ENCODE measurements around the gene TAC3.
"Not testable (repeated sequence)": the region's sequence is repeated elsewhere in the genome, so short reads cannot be mapped to it uniquely, and the experiment has no call there.

The TAC3 gene
- 0 to 0.19 (median 0) reads per million in 18 experiments for total RNA-seq

DNA sequence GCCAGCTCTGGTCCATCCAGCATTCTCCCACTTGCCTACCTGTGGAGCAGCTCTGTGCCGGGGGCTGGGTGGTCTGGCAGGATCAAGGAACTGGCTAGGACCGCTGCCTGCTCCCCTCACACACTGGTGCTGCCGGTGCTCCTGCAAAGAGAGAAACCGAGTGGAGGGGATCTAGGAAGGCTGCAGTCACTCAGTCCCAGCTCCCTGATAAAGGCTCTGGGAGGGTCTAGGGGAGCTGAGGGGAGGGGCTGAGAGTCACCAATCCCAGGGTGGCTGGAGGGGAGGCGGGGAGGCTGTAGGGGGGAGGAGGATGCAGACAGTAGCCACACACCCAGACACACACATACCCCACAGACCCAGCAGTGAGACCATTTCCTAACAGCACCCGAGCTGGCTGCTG is at the start of gene TAC3:
TAC3 (minus strand) TSS at position 182 of the 400 bp plus-strand sequence. CDS start 732 bp downstream, outside the sequence.
- no peak for DNase-seq

DNA sequence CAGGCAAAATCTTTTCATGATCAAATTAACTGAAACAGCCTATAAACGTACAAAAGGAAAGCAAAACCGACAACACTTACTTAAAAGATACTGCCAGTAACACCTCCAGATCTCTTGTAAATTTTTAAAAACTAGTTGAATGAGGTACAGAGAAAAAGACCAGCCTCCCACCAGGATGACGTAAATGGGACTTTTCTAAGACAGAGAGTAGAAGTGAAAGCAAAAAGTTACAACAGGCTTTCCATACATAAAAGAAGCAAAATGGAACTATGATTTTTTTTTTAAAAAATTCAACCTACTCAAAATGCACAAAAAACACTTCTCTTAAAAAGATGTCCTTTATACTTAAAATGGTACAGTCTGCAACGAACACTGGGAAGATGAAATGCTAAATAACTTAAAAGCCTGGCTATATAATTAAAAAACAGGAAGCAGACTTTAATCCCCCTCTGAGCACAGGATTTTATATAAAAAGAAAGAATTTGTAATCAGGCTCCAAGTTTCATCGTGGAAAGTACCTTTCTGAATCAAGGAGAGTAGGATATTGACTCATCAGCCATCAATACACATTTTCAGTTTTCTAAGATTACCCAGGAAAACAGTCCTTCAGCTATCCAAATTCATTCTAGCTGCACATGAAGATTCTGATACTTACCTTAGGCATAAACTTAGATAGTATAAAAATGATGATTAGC is 47.8 kb upstream of the TAC3 start:
- peak; percentile 76 to 78 for DNase-seq

- no peak for DNase-seq
Measured at GRCh38 chr12:57058454-57058853, 42.1 kb upstream of the TAC3 start.

DNA sequence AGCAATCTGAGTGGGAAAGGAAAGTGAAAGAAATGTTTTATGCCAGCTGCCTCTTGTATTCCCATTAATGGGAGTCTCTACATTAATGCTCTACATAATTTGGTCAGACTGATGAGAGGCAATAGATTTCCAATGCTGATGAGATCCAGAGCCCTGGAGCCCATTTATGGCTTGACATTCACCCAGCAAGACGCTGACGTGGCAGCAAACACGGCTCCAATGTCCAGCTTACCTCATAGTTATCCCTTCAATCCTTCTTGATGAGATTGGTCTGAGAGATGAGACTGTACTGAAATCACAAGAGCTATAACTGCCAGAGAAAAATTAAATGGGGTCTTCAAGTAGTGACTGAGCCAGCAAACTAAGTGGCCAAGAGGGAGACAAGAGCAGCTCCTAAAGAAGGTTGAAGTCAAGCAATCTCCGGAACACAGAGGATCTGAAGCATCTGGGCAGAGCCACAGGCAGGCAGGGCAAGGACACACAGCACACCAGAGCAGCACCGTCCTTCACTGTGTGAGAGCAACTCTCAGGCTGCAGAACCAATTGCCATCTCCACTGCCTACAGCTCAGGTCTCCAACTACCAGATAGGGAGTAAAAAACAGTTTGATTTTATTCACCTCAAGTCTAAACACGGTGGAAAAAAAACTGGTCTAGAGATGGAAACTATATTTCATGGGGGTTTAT is 40.9 kb upstream of the TAC3 start:
- DNase-seq, result no peak

DNA sequence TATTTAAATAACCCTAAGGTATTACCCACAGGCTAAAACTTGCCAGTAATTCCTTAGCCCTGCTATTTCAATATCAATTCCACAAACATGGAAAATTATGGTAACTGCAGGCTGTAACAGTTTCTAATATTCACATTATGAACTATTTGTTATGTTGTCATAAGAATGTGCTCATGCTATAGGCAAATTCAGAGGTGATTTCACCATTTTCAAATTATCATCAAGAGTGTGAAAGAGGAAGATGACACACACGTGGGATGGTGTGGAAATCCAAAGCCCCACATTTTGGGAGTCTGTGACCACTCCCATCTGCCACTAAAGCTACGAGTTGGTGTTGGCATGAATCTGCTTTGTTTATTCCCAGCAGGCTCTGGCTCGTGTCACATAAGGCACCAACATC is 39.5 kb upstream of the TAC3 start:
- DNase-seq, result peak; percentile 75 to 91

DNA sequence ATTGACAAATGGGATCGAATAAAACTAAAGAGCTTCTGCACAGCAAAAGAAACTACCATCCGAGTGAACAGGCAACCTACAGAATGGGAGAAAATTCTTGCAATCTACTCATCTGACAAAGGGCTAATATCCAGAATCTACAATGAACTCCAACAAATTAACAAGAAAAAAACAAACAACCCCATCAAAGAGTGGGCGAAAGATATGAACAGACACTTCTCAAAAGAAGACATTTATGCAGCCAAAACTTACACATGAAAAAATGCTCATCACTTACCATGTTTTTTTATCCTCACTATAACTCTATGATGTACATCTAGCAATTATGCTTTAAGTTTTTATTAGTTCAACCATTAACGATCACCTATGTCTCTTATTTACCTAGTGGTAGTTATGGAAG is 37.6 kb upstream of the TAC3 start:
- DNase-seq, result not testable (repeated sequence)

DNA sequence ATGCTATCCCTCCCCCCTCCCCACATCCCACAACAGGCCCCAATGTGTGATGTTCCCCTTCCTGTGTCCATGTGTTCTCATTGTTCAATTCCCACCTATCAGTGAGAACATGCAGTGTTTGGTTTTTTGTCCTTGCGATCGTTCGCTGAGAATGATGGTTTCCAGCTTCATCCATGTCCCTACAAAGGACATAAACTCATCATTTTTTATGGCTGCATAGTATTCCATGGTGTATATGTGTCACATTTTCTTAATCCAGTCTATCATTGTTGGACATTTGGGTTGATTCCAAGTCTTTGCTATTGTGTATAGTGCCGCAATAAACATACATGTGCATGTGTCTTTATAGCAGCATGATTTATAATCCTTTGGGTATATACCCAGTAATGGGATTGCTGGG is 36.8 kb upstream of the TAC3 start:
- DNase-seq, result not testable (repeated sequence)

- DNase-seq, result no peak
Measured at GRCh38 chr12:57051011-57051410, 34.7 kb upstream of the TAC3 start.

DNA sequence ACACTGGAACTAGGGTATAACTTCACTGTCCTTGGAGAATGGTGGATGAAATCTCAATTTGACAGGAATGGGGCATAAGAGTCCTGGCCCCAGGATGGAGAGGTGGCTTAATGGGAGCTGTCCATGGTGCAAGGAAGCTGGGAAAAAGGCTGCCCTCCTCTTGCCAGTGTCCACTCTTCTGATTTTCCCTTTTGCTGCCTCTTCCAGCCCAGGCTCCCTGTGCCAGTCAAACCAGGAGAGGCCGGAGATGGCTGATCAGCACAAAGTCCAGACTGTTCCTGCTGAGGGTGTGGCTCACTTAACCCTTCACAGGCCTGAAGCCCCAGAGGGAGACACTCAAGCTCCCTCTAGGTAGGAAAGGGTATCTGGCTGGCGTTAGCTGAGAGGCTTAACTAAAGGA is 33.6 kb upstream of the TAC3 start, which contains the start of gene MYO1A:
MYO1A (minus strand) TSS at position 240 of the 400 bp plus-strand sequence. CDS start 1,806 bp downstream, outside the sequence.
- DNase-seq, result no peak

DNA sequence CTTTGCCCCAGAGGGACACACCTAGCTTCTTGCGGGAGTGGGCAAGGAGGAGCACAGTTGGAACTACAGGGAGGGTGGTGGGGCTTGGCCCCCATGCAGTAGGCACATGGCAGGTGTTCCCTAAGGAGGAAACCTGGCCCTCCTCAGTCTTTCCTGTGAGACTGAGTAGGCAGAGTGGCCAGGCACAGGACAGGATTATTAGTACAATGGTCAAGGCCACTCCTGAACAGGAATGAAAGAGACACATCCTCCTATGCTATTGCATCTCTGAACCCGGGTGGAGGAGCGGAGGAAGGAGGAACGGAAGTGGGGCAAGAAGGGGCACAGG is 32.8 kb upstream of the TAC3 start:
- no peak for DNase-seq

GRCh38 chr12:57048423-57049118 is 32.2 kb upstream of the TAC3 start:
- DNase-seq, result no peak

DNA sequence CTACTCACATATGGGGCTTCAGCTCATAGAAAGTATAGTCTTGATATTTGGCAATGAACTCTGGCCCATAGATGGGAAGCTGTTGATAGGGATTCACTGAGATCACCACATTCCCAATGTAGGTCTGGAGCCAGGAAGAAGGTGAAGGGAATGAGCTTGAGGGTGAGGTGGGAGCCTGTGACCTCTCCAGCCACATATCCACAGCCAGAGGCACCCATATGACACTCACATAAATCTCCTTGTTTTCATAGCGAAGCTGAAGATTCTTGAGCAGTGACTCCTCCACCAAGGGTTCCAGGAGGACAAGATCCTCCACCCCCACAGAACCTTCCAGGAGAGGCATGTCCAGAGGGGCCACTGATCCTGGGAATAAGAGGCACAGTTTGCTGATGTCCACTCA is 31.7 kb upstream of the TAC3 start:
- no peak for DNase-seq

DNA sequence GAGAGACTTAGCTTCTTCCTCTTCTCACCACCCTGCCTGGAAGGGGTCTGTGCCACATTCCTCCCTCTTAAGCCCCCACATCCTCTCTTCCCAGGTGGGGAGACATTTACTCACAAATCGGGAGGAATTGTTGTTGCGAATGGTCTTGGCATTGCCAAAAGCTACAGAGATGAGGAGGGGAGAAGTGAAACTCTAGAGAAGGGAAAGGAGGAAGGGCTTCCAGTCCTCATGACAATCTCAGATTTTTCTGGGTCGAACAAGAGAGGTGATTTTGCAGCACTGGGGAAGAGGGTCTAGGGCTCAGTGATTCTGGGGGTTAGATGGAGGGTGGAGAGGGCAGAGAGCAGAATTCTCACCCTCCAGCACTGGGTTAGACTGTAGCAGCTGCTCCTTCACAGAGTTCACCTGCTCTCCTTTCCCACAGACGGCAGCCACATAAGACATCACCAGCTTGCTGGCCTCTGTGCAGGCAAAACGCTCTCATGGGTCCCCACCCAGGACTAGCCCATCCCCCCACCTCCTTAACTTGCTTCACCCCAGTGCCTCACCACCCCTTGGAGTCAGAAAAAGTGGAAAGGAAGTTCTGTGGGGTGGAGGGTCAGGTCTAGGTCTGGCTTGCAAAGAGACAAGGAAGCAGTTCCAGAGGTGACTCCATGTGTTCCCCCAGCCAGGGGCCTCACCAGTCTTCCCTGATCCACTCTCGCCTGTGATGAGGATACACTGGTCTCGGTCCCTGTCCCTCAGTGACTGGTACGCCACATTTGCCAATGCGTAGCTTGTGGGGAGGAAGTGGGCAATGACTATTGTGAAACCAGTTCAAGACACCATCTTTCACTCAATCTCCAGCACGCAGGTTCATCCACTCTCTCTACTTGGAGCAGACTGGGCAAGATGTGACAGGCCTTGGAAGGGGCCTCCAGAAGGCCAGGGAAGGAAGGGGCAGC is 30.9 kb upstream of the TAC3 start:
- DNase-seq, result peak; percentile 52 to 54

DNA sequence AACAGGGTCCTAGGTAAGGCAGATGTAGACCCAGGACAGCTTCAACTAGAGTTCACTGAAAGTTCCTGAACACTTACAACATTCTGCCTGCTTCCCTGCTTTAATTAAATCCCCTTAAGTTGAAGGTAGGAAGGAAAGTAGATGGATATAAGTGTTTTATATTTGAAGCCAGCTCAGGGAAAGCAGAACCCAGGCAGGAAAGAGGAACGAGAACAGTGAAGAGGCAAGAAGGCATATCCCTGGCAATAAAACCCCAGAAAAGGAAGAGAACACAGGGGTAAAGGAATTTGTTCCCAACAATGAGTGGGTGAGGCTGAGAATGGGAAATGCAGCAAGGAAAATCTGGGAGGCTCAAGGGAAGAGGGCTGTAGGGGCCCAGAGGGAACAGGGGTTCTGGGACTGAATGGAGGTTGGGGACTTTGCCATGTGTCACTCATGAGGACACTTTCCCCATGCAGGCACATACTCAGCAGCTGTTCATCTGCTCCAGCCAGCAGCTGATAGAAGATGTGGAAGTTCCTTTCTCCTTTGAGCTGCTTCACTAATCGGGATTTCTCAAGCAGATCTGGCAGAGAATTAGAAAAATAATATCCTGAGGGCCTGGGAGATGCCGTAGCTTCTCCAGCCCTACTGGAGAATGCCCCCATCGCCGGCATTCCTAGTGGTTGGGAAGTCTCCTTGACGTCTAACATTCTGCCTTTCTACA is 29.9 kb upstream of the TAC3 start:
- DNase-seq, result peak; percentile 37 to 49

DNA sequence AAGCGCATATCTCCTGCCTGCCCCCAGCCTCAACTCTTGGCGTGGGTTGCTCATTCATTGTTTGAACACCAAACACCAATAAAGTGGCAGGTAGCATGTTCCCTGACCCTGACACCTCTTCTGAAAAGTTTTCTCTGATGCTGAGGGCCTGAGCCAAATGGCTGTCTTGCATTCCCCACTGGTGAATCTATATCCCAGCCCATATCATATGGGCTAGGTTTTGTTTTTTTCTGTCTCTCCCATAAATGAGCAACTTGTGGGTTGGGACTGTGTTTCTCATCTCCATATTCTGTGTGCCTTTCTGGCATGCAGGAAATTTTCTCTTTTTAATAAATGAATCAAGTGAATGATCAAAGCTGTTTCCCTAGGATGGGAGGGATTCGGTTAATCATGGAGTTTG is 28.6 kb upstream of the TAC3 start:
- DNase-seq, result no peak

DNA sequence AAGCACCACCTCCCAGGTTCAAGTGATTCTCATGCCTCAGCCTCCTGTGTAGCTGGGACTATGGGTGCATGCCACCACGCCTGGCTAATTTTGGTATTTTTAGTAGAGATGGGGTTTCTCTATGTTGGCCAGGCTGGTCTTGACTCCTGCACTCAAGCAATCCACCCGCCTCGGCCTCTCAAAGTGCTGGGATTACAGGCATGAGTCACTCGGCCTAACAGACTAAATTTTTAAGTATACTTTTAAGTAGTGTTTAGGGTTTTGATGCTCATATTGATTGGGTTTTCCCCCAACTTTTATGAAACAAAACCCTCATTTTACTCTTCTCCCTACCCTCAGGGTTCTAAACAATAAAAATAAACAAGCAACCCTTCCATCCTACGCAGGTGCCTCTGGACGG is 28.1 kb upstream of the TAC3 start:
- DNase-seq, result no peak

DNA sequence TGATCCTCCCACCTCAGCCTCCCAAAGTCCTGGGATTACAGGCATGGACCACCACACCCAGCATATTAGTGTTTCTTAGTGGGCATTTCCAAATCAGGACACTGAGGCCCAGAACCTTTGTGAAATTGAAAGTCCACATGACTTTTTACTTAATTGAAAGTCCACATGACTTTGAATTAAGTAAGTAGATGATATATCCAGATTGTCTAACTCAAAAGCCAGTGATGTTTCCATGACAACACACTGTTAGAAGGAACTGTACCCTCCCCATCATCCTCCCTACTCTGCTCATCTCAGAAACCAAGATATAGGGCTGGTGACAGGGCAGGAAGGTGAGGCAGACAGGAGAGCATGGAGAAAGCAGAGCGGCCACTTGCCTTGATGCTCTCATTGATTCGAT is 26.4 kb upstream of the TAC3 start:
- DNase-seq, result no peak

- peak in 1 of 2 donors; percentile 13 for DNase-seq
Measured at GRCh38 chr12:57040750-57041149, 24.4 kb upstream of the TAC3 start.

- DNase-seq, result no peak
Measured at GRCh38 chr12:57040211-57040610, 23.9 kb upstream of the TAC3 start.

DNA sequence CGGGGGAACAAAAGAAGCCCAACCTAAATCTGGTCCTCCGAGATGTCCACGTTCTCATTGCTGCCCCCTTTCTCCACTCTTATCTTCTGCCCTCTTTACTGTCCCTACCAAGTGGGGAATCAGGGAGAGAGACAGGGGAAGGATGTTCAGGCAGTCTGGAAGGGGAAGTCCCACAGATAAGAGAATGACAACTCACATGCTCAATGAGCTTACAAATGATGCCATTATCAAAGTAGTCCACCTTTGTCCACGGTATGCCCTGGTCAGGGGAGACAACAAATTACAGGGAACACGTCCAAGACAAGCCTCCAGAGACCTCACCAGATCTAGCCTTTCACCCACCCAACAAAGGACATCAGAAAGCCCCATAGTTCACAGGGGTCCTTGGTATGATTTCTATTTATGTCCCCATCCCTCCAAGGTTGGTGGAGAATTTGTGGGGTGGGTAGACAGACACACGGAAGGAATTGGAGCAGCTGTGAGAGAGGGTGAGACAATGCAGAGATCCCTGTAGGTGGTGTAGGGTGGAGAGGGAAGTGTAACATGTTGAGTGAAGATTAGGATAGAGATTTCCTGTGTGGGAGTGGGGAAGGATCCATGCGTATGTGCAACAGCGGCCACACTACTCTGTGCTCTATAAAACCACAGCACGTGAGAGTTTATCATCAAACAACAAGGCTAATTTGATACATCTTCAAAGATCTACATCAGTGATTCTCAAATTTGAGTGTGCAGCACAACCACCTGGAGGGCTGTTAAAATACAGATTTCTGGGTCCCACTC is 22.9 kb upstream of the TAC3 start:
- DNase-seq, result peak; percentile 56 to 75

DNA sequence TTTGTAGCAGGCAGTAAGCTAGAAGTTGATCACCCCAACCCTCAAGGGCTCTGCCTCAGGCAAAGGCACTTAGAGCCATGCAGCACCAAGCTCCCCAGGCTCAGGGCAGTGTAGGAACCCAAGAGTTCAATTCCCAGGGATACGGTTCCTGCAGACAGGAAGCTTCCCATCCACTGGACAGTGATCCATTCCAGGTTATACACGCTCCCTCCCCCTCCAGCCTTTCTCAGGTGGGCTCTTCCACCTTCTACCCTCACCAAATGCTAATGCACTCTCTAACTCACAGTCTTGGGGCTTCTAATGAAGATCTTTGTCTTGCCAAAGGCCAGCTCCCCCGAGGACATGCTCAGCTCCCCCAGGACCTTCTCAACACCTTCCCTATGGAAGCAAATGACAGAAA is 20.9 kb upstream of the TAC3 start:
- no peak for DNase-seq

Data from inflammatory macrophage (primary cell).